K562 (cell line): ENCODE data around the gene NFIC. TPM values are rescaled to one million over a fixed set of nuclear protein-coding genes. Genes with fewer than 3 reads are reported as not detected.
A peak's percentile ranks its signal among the peaks of the same experiment; 100 is the strongest.

Source experiments
- ASH1L ChIP-seq: fragments of 450-650 bp; IDR thresholded peaks from 2 replicates; pipeline ENCODE4 v1.6.1; 2018; ENCODE audit warnings: borderline replicate concordance, mild to moderate bottlenecking, low read depth; ENCODE audit not compliant: partially characterized antibody
- ATF7 ChIP-seq: fragments of 450-650 bp; IDR thresholded peaks from 2 replicates; pipeline ENCODE4 v1.7.1; 2014; ENCODE audit warnings: mild to moderate bottlenecking, moderate library complexity
- BRD4 ChIP-seq: fragments of 200-600 bp; sonication (generic); IDR thresholded peaks from 2 replicates; pipeline ENCODE4 v1.6.1; 2017; ENCODE audit warnings: inconsistent platforms
- CEBPG ChIP-seq, 3 experiments: fragments of 200-800 bp in 1 of 3; sonication (Bioruptor generic) in 1 of 3; sonication (generic) in 1 of 3; formaldehyde crosslinking in 1 of 3; IDR thresholded peaks in 2 of 3; conservative IDR thresholded peaks in 1 of 3; 2 replicates each; pipeline versions ENCODE4 v1.6.1 to v1.8.0; 2016 to 2022; ENCODE audit warnings: missing compliant biosample characterization in 2 of 3, missing genetic modification characterization in 2 of 3, mild to moderate bottlenecking in 1 of 3, missing genetic modification reagents in 1 of 3
- CREB1 ChIP-seq, 2 experiments: sonication (generic) in 1 of 2; formaldehyde crosslinking in 1 of 2; IDR thresholded peaks; 2 replicates each; pipeline versions ENCODE4 v1.6.1 to v1.8.0; 2012 to 2022; ENCODE audit warnings: inconsistent platforms in 1 of 2, mild to moderate bottlenecking in 1 of 2, missing genetic modification reagents in 1 of 2, moderate library complexity in 1 of 2
- ESRRA ChIP-seq: fragments of 450-650 bp; IDR thresholded peaks from 2 replicates; pipeline ENCODE4 v1.6.1; 2014; ENCODE audit warnings: low read depth, mild to moderate bottlenecking, moderate library complexity, borderline replicate concordance
- FOXK2 ChIP-seq, 2 experiments: fragments of 450-650 bp; IDR thresholded peaks in 1 of 2; conservative IDR thresholded peaks in 1 of 2; 2 replicates each; pipeline ENCODE4 v1.6.1; 2016; ENCODE audit warnings: low read depth in 2 of 2, mild to moderate bottlenecking in 1 of 2
- KLF1 ChIP-seq: fragments of 450-650 bp; IDR thresholded peaks from 2 replicates; pipeline ENCODE4 v1.6.1; 2016; ENCODE audit warnings: missing genetic modification characterization, missing compliant biosample characterization
- NEUROD1 ChIP-seq: fragments of 150-350 bp; IDR thresholded peaks from 2 replicates; pipeline ENCODE4 v1.6.1; 2014; ENCODE audit warnings: borderline replicate concordance, low read length, low read depth; ENCODE audit not compliant: partially characterized antibody
- NFRKB ChIP-seq: fragments of 450-650 bp; IDR thresholded peaks from 2 replicates; pipeline ENCODE4 v1.6.1; 2016; ENCODE audit warnings: low read depth
- POLR2B ChIP-seq: fragments of 450-650 bp; IDR thresholded peaks from 2 replicates; pipeline ENCODE4 v1.6.1; 2018; ENCODE audit warnings: low read depth; ENCODE audit not compliant: partially characterized antibody
- SMAD3 ChIP-seq: fragments of 450-650 bp; formaldehyde crosslinking; conservative IDR thresholded peaks from 2 replicates; pipeline ENCODE4 v1.4.0; 2020; ENCODE audit warnings: mild to moderate bottlenecking
- SRF ChIP-seq, 2 experiments: fragments of 250-450, 450-650 bp in 1 of 2; sonication (Bioruptor Pico) in 1 of 2; sonication (generic) in 1 of 2; formaldehyde crosslinking; IDR thresholded peaks; 2 replicates each; pipeline versions ENCODE4 v1.5.0 to v1.5.1; 2020 to 2022; ENCODE audit warnings: mild to moderate bottlenecking in 1 of 2, missing genetic modification reagents in 1 of 2
- SRSF3 ChIP-seq: fragments of 200-400 bp; formaldehyde crosslinking; IDR thresholded peaks from 2 replicates; pipeline ENCODE4 v1.6.1; 2016; ENCODE audit warnings: mild to moderate bottlenecking, low read length, moderate library complexity; ENCODE audit not compliant: insufficient read depth
- TSC22D4 ChIP-seq: fragments of 450-650 bp; IDR thresholded peaks from 2 replicates; pipeline ENCODE4 v1.6.1; 2016; ENCODE audit warnings: missing genetic modification characterization, missing biosample characterization, control low read depth
- ZBTB1 ChIP-seq: sonication (generic); formaldehyde crosslinking; IDR thresholded peaks from 2 replicates; pipeline ENCODE4 v1.8.1; 2023; ENCODE audit warnings: missing genetic modification reagents, low read depth, mild to moderate bottlenecking, borderline replicate concordance
- ZBTB17 ChIP-seq: fragments of 450-650 bp; formaldehyde crosslinking; IDR thresholded peaks from 2 replicates; pipeline ENCODE4 v1.4.0; 2020; ENCODE audit warnings: mild to moderate bottlenecking
- ZNF140 ChIP-seq: fragments of 250-450 bp; sonication (Bioruptor Pico); IDR thresholded peaks from 2 replicates; pipeline ENCODE4 v1.8.0; 2021; ENCODE audit warnings: moderate library complexity, mild to moderate bottlenecking, inconsistent platforms
- ZNF175 ChIP-seq: fragments of 200-800 bp; sonication (Bioruptor generic); IDR thresholded peaks from 2 replicates; pipeline ENCODE4 v1.6.1; 2016; ENCODE audit warnings: low read depth, mild to moderate bottlenecking, missing genetic modification characterization, missing compliant biosample characterization
- polyA plus RNA-seq, 8 experiments: library from polyadenylated mRNA; depleted of rRNA in 4 of 8; stranded (reverse) in 5 of 8; unstranded in 3 of 8; fragments of >200 nt; fragmentation: Nextera tagmentation in 2 of 8; fragmentation: Illumina TruSeq in 1 of 8; extraction: Ambion mirVana in 2 of 8; extraction: Trizol in 1 of 8; gene quantifications; 2 replicates each; pipeline versions ENCODE4 v1.2.1 to v1.2.3, GENCODE V29; 2011 to 2014; ENCODE audit warnings: inconsistent platforms in 1 of 8, missing spikeins in 1 of 8
- total RNA-seq, 7 experiments: library from RNA; depleted of rRNA in 6 of 7; stranded (reverse); fragments of >200 nt in 6 of 7; fragmentation: Illumina TruSeq in 2 of 7; extraction: Trizol in 2 of 7; gene quantifications; 2 replicates each; pipeline versions ENCODE4 v1.2.1 to v1.2.3, GENCODE V29; 2011 to 2021; ENCODE audit warnings: low replicate concordance in 1 of 7
- TF ChIP-seq, protein P1 (sequence below): fragments of 450-650 bp; IDR thresholded peaks from 2 replicates; pipeline ENCODE4 v1.6.1; 2014; ENCODE audit warnings: low read depth, mild to moderate bottlenecking, moderate library complexity, borderline replicate concordance
- TF ChIP-seq, protein P2 (sequence below): fragments of 450-650 bp; IDR thresholded peaks from 2 replicates; pipeline ENCODE4 v1.7.0; 2016; ENCODE audit warnings: borderline replicate concordance

The NFIC gene
- total and polyA plus RNA-seq, 9 of the 15 experiments (the other 6 are each of a cell fraction or from before 2014, with no cell fraction given) = 0.71 to 62.1 (median 6.9) TPM

DNA sequence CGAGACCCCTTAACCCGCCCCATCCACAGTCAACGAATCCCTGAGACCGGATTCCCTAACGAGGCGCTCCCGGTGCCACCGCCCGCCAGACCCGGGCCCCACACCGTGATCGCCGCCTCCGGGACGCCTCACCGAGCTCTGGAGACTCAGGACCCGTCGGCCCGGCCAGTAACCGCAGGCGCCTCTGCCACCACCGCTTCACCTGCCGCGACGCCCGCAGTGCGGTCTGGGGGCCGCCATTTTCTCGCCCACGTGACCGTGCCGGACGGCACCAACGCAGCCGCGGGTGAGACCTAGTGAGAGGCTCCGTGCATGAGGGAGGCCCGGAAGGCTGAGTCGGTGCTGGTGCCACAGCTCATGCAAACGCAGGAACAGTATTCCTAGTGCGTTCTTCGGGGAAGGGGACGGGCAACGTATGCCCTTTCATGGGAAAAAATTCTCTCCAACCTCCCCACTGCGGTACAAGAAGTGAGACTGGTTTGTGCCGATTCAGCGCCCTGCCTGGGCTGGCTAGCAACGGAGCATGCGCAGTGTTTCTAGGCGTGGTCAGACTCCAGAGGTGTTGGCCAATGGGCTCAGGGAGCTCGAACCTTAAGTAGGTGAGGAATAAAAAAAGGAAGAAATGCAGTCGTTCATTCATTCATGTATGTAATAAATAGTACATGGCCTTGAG is 134.2 kb downstream of the NFIC start, which contains the start of gene DOHH (continued):
- TF ChIP-seq ESRRA (peak; percentile 89), ZBTB17 (CRISPR knock-in tag) (0 out of 2 replicates have a peak, but pooled peaks have one; percentile 25), ZNF140 (CRISPR knock-in tag) (no peak), FOXK2 (conservative IDR thresholded peaks at IDR 0.05 in 1 of 2, IDR thresholded peaks at IDR 0.05 in 1 of 2; ENCODE audit: low read depth in 2 of 2) (peak in 1 of 2 experiments; percentile 100; a peak in 3 of 4 replicates), CEBPG (CRISPR knock-in tag; IDR thresholded peaks at IDR 0.05) (peak; percentile 56; the same call in 1 of the 2 replicates), CEBPG (tag; conservative IDR thresholded peaks at IDR 0.05 in 1 of 2, IDR thresholded peaks at IDR 0.05 in 1 of 2) (peak; percentile 62 to 74; a peak in 3 of 4 replicates), ASH1L (peak; percentile 89), ATF7 (peak; percentile 100), KLF1 (tag) (peak; percentile 21; the same call in 1 of the 2 replicates), NEUROD1 (peak; percentile 89), TSC22D4 (tag) (no peak), SMAD3 (CRISPR knock-in tag) (no peak), BRD4 (peak; percentile 62; the same call in 1 of the 2 replicates), ZBTB1 (CRISPR knock-in tag) (peak; percentile 100), POLR2B (peak; percentile 57), CREB1 (IDR thresholded peaks at IDR 0.05) (peak; percentile 22; the same call in 1 of the 2 replicates), CREB1 (CRISPR knock-in tag; IDR thresholded peaks at IDR 0.05) (peak; percentile 42; the same call in 1 of the 2 replicates), SRF (CRISPR knock-in tag; IDR thresholded peaks at IDR 0.05) (0 out of 4 replicates have a peak, but pooled peaks of 1 of the 2 experiments have one; percentile 68), NFRKB (peak; percentile 88), SRSF3 (no peak), ZNF175 (no peak)
- TF ChIP-seq, protein P1, sequence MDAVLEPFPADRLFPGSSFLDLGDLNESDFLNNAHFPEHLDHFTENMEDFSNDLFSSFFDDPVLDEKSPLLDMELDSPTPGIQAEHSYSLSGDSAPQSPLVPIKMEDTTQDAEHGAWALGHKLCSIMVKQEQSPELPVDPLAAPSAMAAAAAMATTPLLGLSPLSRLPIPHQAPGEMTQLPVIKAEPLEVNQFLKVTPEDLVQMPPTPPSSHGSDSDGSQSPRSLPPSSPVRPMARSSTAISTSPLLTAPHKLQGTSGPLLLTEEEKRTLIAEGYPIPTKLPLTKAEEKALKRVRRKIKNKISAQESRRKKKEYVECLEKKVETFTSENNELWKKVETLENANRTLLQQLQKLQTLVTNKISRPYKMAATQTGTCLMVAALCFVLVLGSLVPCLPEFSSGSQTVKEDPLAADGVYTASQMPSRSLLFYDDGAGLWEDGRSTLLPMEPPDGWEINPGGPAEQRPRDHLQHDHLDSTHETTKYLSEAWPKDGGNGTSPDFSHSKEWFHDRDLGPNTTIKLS = peak; percentile 68; the same call in 1 of the 2 replicates
- TF ChIP-seq, protein P2, sequence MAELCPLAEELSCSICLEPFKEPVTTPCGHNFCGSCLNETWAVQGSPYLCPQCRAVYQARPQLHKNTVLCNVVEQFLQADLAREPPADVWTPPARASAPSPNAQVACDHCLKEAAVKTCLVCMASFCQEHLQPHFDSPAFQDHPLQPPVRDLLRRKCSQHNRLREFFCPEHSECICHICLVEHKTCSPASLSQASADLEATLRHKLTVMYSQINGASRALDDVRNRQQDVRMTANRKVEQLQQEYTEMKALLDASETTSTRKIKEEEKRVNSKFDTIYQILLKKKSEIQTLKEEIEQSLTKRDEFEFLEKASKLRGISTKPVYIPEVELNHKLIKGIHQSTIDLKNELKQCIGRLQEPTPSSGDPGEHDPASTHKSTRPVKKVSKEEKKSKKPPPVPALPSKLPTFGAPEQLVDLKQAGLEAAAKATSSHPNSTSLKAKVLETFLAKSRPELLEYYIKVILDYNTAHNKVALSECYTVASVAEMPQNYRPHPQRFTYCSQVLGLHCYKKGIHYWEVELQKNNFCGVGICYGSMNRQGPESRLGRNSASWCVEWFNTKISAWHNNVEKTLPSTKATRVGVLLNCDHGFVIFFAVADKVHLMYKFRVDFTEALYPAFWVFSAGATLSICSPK = no peak
